Measurements from ENCODE around the gene CAPN8.

DNA sequence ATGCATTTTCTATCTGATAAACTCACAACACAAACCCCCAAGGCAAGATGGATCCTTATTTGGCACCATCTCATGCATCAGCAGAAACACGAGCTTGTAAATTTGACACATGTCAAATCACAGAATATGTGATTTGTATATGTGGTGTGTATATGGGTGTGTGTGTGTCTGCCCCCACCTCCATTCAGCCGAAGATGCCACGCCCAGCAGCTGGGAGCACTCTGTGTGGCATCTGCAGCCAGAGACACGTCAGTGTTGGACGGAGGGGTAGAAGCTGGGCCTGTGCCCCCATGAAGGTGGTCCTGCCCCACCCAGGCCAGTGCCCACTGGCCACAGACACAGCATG, 108.4 kb downstream of the CAPN8 start:
- TF ChIP-seq CTCF (IDR thresholded peaks at IDR 0.05) = no peak
- no peak for TF ChIP-seq POLR2A (IDR thresholded peaks at IDR 0.05)

All from thyroid gland (tissue), 4 donors.